HG03469 (cell line): Measurements from ENCODE around the gene TSACC.

ENCODE experiments used
- ATAC-seq: cut with Tn5 transposase; IDR thresholded peaks from one replicate; pipeline ENCODE4 v1.9.1; 2021; ENCODE audit warnings: mild to moderate bottlenecking, moderate library complexity, moderate number of reproducible peaks; ENCODE audit not compliant: unreplicated experiment

TSACC gene

GRCh38 chr1:156372876-156373275 lies 34.5 kb downstream of the TSACC start:
- no peak for ATAC-seq

- no peak for ATAC-seq
Observed at GRCh38 chr1:156373546-156373945, 35.2 kb downstream of the TSACC start.

- ATAC-seq, result no peak
Observed at GRCh38 chr1:156376146-156376545, 37.8 kb downstream of the TSACC start.

DNA sequence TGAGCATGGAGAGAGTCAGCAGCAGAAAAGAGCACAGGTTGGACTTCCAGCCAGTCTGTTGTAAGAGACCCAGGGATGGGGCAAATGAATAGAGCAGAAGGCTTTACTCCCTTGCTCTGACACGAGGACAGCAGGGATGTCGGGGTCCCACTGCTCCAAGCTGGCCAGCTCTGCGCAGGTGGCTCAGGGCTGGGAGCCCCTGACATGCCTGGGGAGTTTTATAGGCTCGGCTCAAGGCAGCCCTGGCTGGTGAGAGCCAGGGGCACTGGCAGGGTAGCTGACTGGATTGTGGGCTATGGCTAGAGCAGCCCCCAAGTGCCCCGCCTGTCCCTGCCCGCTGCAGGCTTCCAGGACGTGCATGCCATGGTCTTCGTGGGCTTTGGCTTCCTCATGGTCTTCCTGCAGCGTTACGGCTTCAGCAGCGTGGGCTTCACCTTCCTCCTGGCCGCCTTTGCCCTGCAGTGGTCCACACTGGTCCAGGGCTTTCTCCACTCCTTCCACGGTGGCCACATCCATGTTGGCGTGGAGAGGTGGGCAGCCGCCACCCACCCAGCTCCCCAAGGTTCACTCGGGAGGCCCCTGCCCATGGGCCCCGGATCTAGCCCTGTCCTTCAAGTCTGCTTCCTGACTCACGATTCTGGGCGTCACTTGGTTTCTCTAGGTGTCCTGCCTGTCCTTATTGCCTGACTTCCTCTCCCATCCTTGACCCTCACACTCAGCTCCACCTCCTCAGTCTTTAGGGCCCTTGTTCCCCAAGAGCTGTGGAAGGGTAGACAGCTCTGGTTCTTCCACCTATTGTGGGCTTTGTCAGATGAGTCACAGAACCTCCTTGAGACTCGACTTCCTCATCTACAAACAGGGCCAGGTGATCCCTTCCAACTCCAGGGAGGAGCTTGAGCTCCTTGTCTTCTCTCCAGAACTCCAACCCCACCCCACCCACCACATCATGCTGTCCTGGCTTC lies 38.9 kb downstream of the TSACC start:
- ATAC-seq, result no peak

DNA sequence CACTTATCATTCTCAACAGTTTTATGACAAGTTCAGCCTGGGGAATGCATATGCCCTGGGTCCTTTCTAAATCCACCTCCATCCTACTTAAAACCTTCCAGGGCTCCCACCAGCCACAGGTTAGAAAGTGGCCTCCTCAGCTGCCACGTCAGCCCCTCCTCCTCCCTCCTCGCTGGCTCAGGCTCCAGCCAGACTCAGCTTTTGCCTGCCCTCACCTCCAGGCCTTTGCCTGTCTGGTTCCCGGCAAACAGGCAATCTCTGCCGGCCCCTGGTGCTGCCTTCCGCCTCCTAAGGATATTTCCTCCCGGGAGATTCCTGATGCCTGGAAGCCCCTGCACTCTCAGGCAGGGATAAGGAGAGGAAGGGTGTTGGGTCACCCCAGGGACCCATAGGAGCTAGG lies 40.2 kb downstream of the TSACC start:
- ATAC-seq, result no peak

GRCh38 chr1:156379420-156380165 lies 41.3 kb downstream of the TSACC start:
- no peak for ATAC-seq

DNA sequence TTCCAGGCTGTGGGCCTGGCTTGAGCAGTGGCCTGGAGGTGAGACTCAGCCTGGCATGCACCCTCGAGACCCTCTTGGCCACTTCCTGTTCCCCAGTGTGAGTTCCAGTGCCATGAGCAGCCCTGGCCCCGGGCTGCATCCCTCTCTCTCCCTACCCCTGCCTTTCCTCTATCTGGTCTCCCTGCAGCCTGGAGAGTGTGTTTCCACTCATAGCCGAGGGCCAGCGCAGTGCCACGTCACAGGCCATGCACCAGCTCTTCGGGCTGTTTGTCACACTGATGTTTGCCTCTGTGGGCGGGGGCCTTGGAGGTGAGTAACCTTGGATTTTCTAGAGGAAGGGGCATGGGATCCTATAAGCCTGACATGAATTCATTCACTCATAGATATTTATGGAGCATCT lies 44.2 kb downstream of the TSACC start:
- no peak for ATAC-seq

- no peak for ATAC-seq
Observed at GRCh38 chr1:156383023-156383422, 44.7 kb downstream of the TSACC start.

DNA sequence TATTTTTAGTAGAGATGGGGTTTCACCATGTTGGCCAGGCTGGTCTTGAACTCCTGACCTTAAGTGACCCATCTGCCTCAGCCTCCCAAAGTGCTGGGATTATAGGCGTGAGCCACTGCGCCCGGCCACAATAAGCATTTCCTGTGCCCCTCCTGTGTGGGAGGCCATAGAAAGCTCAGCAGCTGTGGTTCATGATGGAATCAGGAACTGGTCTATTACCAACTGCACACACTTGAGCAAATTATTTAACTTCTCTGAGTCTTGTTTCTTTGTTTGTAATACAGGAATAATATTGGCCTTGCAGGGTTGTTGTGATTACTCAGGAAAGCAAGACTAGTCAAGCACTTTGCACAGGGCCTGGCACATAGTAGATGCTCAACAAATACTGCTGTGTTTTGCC lies 45.7 kb downstream of the TSACC start:
- no peak for ATAC-seq

DNA sequence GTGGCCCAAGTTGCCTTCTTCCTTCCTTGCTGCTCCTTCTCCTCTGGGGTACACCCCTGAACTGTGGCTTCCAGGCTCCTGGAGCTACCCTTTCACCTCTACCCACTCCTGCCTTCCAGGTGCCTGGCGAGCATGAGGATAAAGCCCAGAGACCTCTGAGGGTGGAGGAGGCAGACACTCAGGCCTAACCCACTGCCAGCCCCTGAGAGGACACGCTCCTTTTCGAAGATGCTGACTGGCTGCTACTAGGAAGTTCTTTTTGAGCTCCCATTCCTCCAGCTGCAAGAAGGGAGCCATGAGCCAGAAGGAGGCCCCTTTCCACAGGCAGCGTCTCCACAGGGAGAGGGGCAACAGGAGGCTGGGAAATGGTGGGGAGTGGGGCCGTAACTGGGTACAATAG lies 46.3 kb downstream of the TSACC start:
- ATAC-seq, result no peak

- no peak for ATAC-seq
Observed at GRCh38 chr1:156385534-156386031, 47.3 kb downstream of the TSACC start.

DNA sequence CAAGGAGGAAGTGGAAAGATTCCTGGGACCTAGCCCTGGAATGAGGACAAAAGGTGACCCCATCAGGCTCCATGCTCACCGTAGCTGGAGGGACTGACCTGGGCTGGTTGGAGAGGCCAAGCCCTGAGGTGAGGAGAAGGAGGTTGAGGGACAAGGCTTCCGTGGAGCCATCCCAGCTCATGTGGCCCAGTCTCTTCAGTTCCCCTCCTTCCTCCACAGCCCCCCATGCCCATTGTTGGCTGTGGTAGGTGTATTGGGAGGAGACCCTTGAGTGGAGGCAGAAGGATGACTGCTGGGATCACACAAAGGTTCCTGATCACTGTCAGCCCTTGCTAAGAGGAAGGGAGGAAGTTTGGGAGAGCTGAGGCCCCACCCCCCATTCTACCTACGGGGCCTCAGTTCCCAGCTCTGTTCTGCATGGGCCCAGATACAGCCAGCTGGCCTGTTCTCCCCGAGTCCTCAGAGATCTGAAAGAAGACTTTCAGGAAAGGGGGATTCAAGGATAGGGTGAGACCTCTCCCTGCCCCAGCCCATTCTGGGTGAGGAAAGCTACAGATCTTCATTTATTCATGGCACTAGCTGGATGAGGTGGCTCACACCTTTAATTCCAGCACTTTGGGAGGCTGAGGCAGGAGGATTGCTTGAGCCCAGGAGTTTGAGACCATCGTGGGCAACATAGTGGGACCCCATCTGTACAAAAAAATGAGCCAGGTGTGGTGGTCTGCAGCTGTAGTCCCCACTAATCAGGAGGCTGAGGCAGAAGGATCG lies 48.0 kb downstream of the TSACC start:
- ATAC-seq, result no peak

GRCh38 chr1:156386949-156387869 lies 48.9 kb downstream of the TSACC start:
- no peak for ATAC-seq

- no peak for ATAC-seq
Observed at GRCh38 chr1:156387870-156388173, 49.5 kb downstream of the TSACC start.

- ATAC-seq, result no peak
Observed at GRCh38 chr1:156388174-156389137, 50.1 kb downstream of the TSACC start.

DNA sequence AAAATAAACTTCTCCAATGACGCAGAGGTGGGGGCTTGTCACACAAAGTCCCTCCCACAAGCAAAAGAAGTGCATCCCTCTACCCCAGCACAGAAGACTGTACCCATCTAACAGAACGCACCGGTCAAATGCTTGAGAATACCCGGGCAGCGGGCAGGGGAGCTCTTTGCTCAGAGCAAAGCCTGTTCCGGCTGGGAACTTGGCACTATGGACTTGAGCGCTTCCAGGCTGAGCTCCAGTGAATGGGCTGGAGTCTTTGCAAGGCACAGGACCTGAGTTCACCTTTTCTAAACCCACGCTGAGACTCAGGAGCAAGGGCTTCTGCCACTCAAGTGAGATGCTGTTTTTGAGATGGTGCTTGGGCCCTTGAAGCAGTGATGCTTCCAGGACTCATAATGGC lies 51.0 kb downstream of the TSACC start:
- ATAC-seq, result no peak

- no peak for ATAC-seq
Observed at GRCh38 chr1:156390469-156391365, 52.4 kb downstream of the TSACC start.

DNA sequence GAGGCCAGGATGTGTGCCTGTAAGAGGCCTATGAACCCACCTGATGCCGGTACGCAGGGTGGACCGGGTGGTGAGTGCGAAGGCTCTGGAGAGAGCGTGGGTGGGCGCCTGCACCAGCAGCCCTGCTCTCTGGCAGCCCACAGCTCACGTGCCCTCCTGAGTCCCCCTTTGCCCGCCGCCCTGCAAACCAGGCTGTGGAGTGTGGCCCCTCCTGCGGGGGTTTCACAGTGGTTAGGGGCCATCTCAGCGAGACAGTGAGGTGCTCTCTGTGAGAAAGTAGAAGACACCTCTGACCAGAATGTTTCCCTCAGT lies 53.0 kb downstream of the TSACC start:
- no peak for ATAC-seq
